GM21825 (cell line): ENCODE data around the gene MGRN1.

ENCODE experiments used
- ATAC-seq: cut with Tn5 transposase; IDR thresholded peaks from one replicate; pipeline ENCODE4 v1.9.1; 2021; ENCODE audit warnings: mild to moderate bottlenecking, moderate library complexity; ENCODE audit not compliant: unreplicated experiment

MGRN1 gene

GRCh38 chr16:4623593-4623992, 1.0 kb upstream of the MGRN1 start:
- ATAC-seq, result no peak

- ATAC-seq, result peak; percentile 56
Observed at GRCh38 chr16:4624827-4625559, 367 bp downstream of the MGRN1 start.

- ATAC-seq, result no peak
Observed at GRCh38 chr16:4625560-4626159, 1.0 kb downstream of the MGRN1 start.

GRCh38 chr16:4626396-4626795, 1.8 kb downstream of the MGRN1 start:
- no peak for ATAC-seq

GRCh38 chr16:4628283-4628682, 3.7 kb downstream of the MGRN1 start:
- ATAC-seq, result no peak

- no peak for ATAC-seq
Observed at GRCh38 chr16:4631444-4631843, 6.8 kb downstream of the MGRN1 start.

GRCh38 chr16:4633910-4634635, 9.4 kb downstream of the MGRN1 start:
- ATAC-seq, result no peak

GRCh38 chr16:4634768-4635167, 10.1 kb downstream of the MGRN1 start:
- no peak for ATAC-seq

GRCh38 chr16:4636196-4636595, 11.6 kb downstream of the MGRN1 start:
- no peak for ATAC-seq

GRCh38 chr16:4637501-4638166, 13.0 kb downstream of the MGRN1 start:
- no peak for ATAC-seq

- ATAC-seq, result no peak
Observed at GRCh38 chr16:4639899-4640509, 15.4 kb downstream of the MGRN1 start.

GRCh38 chr16:4640572-4641305, 16.1 kb downstream of the MGRN1 start:
- ATAC-seq, result no peak

- ATAC-seq, result no peak
Observed at GRCh38 chr16:4641306-4641687, 16.7 kb downstream of the MGRN1 start.

GRCh38 chr16:4641895-4642294, 17.3 kb downstream of the MGRN1 start:
- ATAC-seq, result no peak

- ATAC-seq, result no peak
Observed at GRCh38 chr16:4646773-4647643, 22.4 kb downstream of the MGRN1 start.

GRCh38 chr16:4647644-4647980, 23.0 kb downstream of the MGRN1 start:
- no peak for ATAC-seq

- ATAC-seq, result no peak
Observed at GRCh38 chr16:4648917-4649316, 24.3 kb downstream of the MGRN1 start.

GRCh38 chr16:4649744-4650442, 25.3 kb downstream of the MGRN1 start:
- ATAC-seq, result no peak
